Vagina (tissue), 2 donors: ENCODE results near the gene OR52A1. TPM values are rescaled to one million over a fixed set of nuclear protein-coding genes. Genes with fewer than 3 reads are reported as not detected.

ENCODE experiments used
- DNase-seq, 2 donors: peaks; one replicate each; pipeline ENCODE4 v3.0.0-alpha.2; 2017; ENCODE audit errors: extremely low spot score in 2 of 2
- H3K27ac ChIP-seq: fragments of 200-600 bp; sonication (generic); one replicate; pipeline ENCODE4 v1.5.1; 2019
- H3K27me3 ChIP-seq: fragments of 200-600 bp; sonication (generic); one replicate; pipeline ENCODE4 v1.5.1; 2019
- H3K36me3 ChIP-seq, 2 donors: fragments of 200-600 bp; sonication (generic); one replicate each; pipeline ENCODE4 v1.5.1; 2017 to 2019
- H3K4me1 ChIP-seq: fragments of 200-600 bp; sonication (generic); one replicate; pipeline ENCODE4 v1.5.1; 2019
- H3K4me3 ChIP-seq, 2 donors: fragments of 200-600 bp; sonication (generic); 1 replicate in 1 of 2; 2 replicates in 1 of 2; pipeline ENCODE4 v1.5.1; 2016 to 2019
- H3K9me3 ChIP-seq: fragments of 200-600 bp; sonication (generic); one replicate; pipeline ENCODE4 v1.5.1; 2019
- CTCF ChIP-seq, 3 experiments: fragments of 450-650 bp in 2 of 3; fragments of 200-600 bp in 1 of 3; sonication (generic) in 1 of 3; IDR thresholded peaks; one replicate each; pipeline ENCODE4 v1.5.1; 2017 to 2019; ENCODE audit warnings: antibody characterized with exemption in 3 of 3, mild to moderate bottlenecking in 2 of 3, moderate library complexity in 2 of 3
- POLR2A ChIP-seq, 2 donors: fragments of 450-650 bp; IDR thresholded peaks; one replicate each; pipeline ENCODE4 v1.6.1; 2017; ENCODE audit warnings: antibody characterized with exemption in 2 of 2, mild to moderate bottlenecking in 2 of 2, moderate library complexity in 2 of 2
- POLR2AphosphoS5 ChIP-seq, 2 donors: sonication (generic); formaldehyde crosslinking; IDR thresholded peaks; one replicate each; pipeline ENCODE4 v1.9.0; 2017; ENCODE audit warnings: antibody characterized with exemption in 2 of 2, mild to moderate bottlenecking in 2 of 2, low read depth in 1 of 2; ENCODE audit not compliant: insufficient read depth in 1 of 2
- intact Hi-C: fragments of 100-400 bp; cut with DNase I; formaldehyde crosslinking; loops from one replicate; pipeline ENCODE4 v1.15.1; 2023
- total RNA-seq: library from RNA; depleted of rRNA; stranded (reverse); fragments of >200 nt; gene quantifications from one replicate; pipeline ENCODE4 v1.2.3, GENCODE V29; 2016

Gene OR52A1
- total RNA-seq, 1 donor from 2014 or later = not detected

- intact Hi-C loops = no loop called here
- no peak overlapping the region for H3K27ac ChIP-seq
- H3K4me1 ChIP-seq = no peaks in the 10 kb centered on the region
- no peak overlapping the region for H3K4me3 ChIP-seq
- no peaks in the 10 kb centered on the region for H3K9me3 ChIP-seq
- H3K27me3 ChIP-seq = peaks cover 4% of the 10 kb centered on the region
- H3K36me3 ChIP-seq = no peaks in the 10 kb centered on the region
- no peak for DNase-seq
- no peak for TF ChIP-seq POLR2A (IDR thresholded peaks at IDR 0.05)
- TF ChIP-seq POLR2AphosphoS5 (IDR thresholded peaks at IDR 0.05; ENCODE audit: insufficient read depth in 1 of 2, low read depth in 1 of 2) = no peak
- no peak for TF ChIP-seq CTCF (IDR thresholded peaks at IDR 0.05)
Measured at GRCh38 chr11:5136261-5136660, 18.3 kb downstream of the OR52A1 start.

- Histone ChIP-seq H3K9me3 (no peaks in the 10 kb centered on the region), H3K27me3 (no peaks in the 10 kb centered on the region), H3K4me3 (no peak overlapping the region), H3K27ac (no peak overlapping the region), H3K36me3 (no peaks in the 10 kb centered on the region), H3K4me1 (no peaks in the 10 kb centered on the region)
- DNase-seq = no peak
- intact Hi-C loops = no loop called here
- TF ChIP-seq CTCF (IDR thresholded peaks at IDR 0.05) (no peak), POLR2A (IDR thresholded peaks at IDR 0.05) (no peak), POLR2AphosphoS5 (IDR thresholded peaks at IDR 0.05; ENCODE audit: insufficient read depth in 1 of 2, low read depth in 1 of 2) (no peak)
Measured at GRCh38 chr11:5131584-5132335, 22.8 kb downstream of the OR52A1 start.

GRCh38 chr11:5129457-5129877 is 25.1 kb downstream of the OR52A1 start:
- Histone ChIP-seq H3K4me3 (no peak overlapping the region), H3K36me3 (no peaks in the 10 kb centered on the region), H3K9me3 (no peaks in the 10 kb centered on the region), H3K27ac (no peak overlapping the region), H3K4me1 (no peaks in the 10 kb centered on the region), H3K27me3 (no peaks in the 10 kb centered on the region)
- no peak for DNase-seq
- intact Hi-C loops = no loop called here
- no peak for TF ChIP-seq POLR2A (IDR thresholded peaks at IDR 0.05)
- no peak for TF ChIP-seq CTCF (IDR thresholded peaks at IDR 0.05)
- TF ChIP-seq POLR2AphosphoS5 (IDR thresholded peaks at IDR 0.05; ENCODE audit: insufficient read depth in 1 of 2, low read depth in 1 of 2) = no peak

GRCh38 chr11:5124891-5125620 is 29.5 kb downstream of the OR52A1 start:
- DNase-seq = no peak
- Histone ChIP-seq H3K36me3 (no peaks in the 10 kb centered on the region), H3K4me1 (no peaks in the 10 kb centered on the region), H3K27me3 (no peaks in the 10 kb centered on the region), H3K4me3 (no peak overlapping the region), H3K27ac (no peak overlapping the region), H3K9me3 (no peaks in the 10 kb centered on the region)
- TF ChIP-seq POLR2AphosphoS5 (IDR thresholded peaks at IDR 0.05; ENCODE audit: insufficient read depth in 1 of 2, low read depth in 1 of 2) (no peak), POLR2A (IDR thresholded peaks at IDR 0.05) (no peak), CTCF (IDR thresholded peaks at IDR 0.05) (no peak)
- intact Hi-C loops = no loop called here
